HEK293T (cell line): ENCODE results near the gene CUBN.

Source experiments
- CTCF ChIA-PET: fragments of 350-600 bp; formaldehyde crosslinking; extraction: SDS; loops from one replicate; lab custom pipeline; 2021; ENCODE audit warnings: antibody characterized with exemption, inconsistent platforms; lab: Yijun Ruan, JAX
- POLR2A ChIA-PET: fragments of 350-600 bp; formaldehyde crosslinking; extraction: SDS; loops from one replicate; lab custom pipeline; 2020; ENCODE audit warnings: antibody characterized with exemption, inconsistent platforms; lab: Yijun Ruan, JAX
- DNase-seq: peaks from one replicate; pipeline ENCODE4 v3.0.0; 2012; ENCODE audit warnings: mixed read lengths; ENCODE audit errors: extremely low spot score
- ARNT ChIP-seq: fragments of 450-650 bp; IDR thresholded peaks from 2 replicates; pipeline ENCODE4 v1.6.1; 2017; ENCODE audit warnings: mild to moderate bottlenecking
- BHLHE40 ChIP-seq: fragments of 450-650 bp; IDR thresholded peaks from 2 replicates; pipeline ENCODE4 v1.6.1; 2016; ENCODE audit warnings: mild to moderate bottlenecking, moderate library complexity, borderline replicate concordance
- CTBP1 ChIP-seq: fragments of 450-650 bp; IDR thresholded peaks from 2 replicates; pipeline ENCODE4 v1.6.1; 2016; ENCODE audit warnings: borderline replicate concordance
- ELF4 ChIP-seq: fragments of 450-650 bp; IDR thresholded peaks from 2 replicates; pipeline ENCODE4 v1.6.1; 2017; ENCODE audit warnings: antibody characterized with exemption
- FOXA1 ChIP-seq: fragments of 450-650 bp; IDR thresholded peaks from 2 replicates; pipeline ENCODE4 v1.6.1; 2016; ENCODE audit warnings: mild to moderate bottlenecking
- FOXK2 ChIP-seq: fragments of 450-650 bp; IDR thresholded peaks from 2 replicates; pipeline ENCODE4 v1.6.1; 2016; ENCODE audit warnings: mild to moderate bottlenecking
- FOXM1 ChIP-seq: fragments of 450-650 bp; IDR thresholded peaks from 2 replicates; pipeline ENCODE4 v1.6.1; 2017; ENCODE audit warnings: mild to moderate bottlenecking, borderline replicate concordance
- HDGF ChIP-seq: fragments of 450-650 bp; IDR thresholded peaks from 2 replicates; pipeline ENCODE4 v1.6.1; 2017; ENCODE audit warnings: antibody characterized with exemption, borderline replicate concordance
- L3MBTL2 ChIP-seq: fragments of 450-650 bp; conservative IDR thresholded peaks from 2 replicates; pipeline ENCODE4 v1.6.1; 2016; ENCODE audit warnings: mild to moderate bottlenecking
- LEF1 ChIP-seq: fragments of 450-650 bp; IDR thresholded peaks from 2 replicates; pipeline ENCODE4 v1.6.1; 2017; ENCODE audit warnings: mild to moderate bottlenecking, borderline replicate concordance
- NFRKB ChIP-seq: fragments of 450-650 bp; IDR thresholded peaks from 2 replicates; pipeline ENCODE4 v1.6.1; 2016; ENCODE audit warnings: mild to moderate bottlenecking, moderate library complexity
- PKNOX1 ChIP-seq: fragments of 450-650 bp; IDR thresholded peaks from 2 replicates; pipeline ENCODE4 v1.6.1; 2016
- SP1 ChIP-seq: fragments of 450-650 bp; IDR thresholded peaks from 2 replicates; pipeline ENCODE4 v1.6.1; 2017
- SUZ12 ChIP-seq: fragments of 450-650 bp; IDR thresholded peaks from 2 replicates; pipeline ENCODE4 v1.6.1; 2016; ENCODE audit warnings: mild to moderate bottlenecking
- TARDBP ChIP-seq: fragments of 450-650 bp; IDR thresholded peaks from 2 replicates; pipeline ENCODE4 v1.6.1; 2016
- ZNF384 ChIP-seq: fragments of 450-650 bp; IDR thresholded peaks from 2 replicates; pipeline ENCODE4 v1.6.1; 2016

CUBN gene

GRCh38 chr10:17001297-17001744 lies 128.3 kb downstream of the CUBN start:
- TF ChIP-seq NFRKB (no peak), FOXA1 (no peak), SUZ12 (no peak), CTBP1 (no peak)
- ChIA-PET CTCF (no interaction called here), POLR2A (no interaction called here)
- DNase-seq = no peak

DNA sequence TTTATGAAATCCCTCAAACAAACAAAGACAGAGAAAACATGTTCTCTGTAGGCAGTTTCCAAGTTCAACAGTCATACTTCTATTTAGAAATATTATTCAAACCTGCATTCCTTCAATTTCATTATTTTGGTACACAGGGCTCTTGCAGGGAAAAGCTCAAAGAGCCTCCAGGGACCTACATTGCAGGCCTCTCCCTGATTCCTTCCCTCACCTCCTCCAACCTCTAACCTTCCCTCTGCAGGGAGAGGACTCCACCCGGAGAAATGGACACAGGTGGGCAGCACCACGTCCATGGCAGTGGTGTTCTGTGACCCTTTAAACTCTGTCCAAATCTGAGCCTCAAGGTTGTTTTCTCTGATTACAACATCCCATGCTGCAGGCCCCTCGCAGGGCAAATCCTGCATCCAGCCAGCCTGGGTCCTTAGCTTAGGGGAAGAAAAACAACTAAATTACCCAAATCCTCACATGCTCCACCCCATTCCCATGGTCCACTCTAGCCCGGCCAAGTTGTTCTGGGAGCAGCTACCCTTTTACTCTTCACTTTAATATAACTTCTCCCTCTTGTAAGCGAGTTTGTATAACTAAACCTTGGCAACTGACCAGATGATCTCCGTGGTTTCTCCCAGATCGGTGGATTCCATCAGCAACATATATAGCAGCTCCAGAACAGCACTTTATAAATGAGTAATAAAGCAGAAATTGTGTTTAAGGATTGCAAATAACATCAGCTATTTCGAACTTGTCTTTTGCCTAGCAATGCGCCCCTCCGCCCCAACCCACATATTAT lies 129.8 kb downstream of the CUBN start:
- POLR2A ChIA-PET = no interaction called here
- no peak for TF ChIP-seq FOXM1
- no peak for TF ChIP-seq NFRKB
- no peak for TF ChIP-seq CTBP1
- TF ChIP-seq ZNF384 = no peak
- no peak for TF ChIP-seq ELF4
- no peak for TF ChIP-seq LEF1
- no peak for TF ChIP-seq FOXK2
- DNase-seq = no peak
- CTCF ChIA-PET = no interaction called here

DNA sequence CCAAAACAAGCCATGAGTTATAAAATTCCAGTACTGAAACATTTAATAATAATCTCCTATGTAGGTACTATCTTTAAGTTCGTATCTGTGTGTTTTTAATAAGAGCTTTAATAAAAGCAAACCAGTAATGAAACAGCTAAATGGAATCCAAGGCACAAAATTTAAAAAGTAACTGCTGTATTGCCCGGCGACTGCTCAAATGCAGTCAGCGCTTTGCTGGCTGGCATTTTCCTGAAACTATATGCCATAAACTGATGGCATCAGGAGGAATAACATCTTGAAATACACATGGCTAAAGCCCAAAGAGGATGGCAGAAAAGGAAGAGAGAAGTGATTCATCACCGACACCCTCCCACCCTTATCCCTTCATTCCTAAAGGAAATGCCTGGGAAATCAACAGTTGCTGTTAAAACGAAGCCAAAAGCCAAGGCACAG lies 133.1 kb downstream of the CUBN start:
- ChIA-PET POLR2A (interaction anchor here (0.8 kb wide), 1 partner anchor 26 kb away, joined by 3 read pairs; no protein-coding TSS in a partner anchor), CTCF (no interaction called here)
- TF ChIP-seq BHLHE40 (no peak), FOXK2 (no peak), SUZ12 (no peak), FOXA1 (no peak)
- no peak for DNase-seq

GRCh38 chr10:16995867-16996529 lies 133.6 kb downstream of the CUBN start:
- no peak for DNase-seq
- no peak for TF ChIP-seq NFRKB
- TF ChIP-seq HDGF = no peak
- no peak for TF ChIP-seq ARNT
- no peak for TF ChIP-seq LEF1
- TF ChIP-seq FOXA1 = no peak
- no peak for TF ChIP-seq TARDBP
- TF ChIP-seq L3MBTL2 = no peak
- TF ChIP-seq CTBP1 = no peak
- TF ChIP-seq FOXK2 = no peak
- no peak for TF ChIP-seq SP1
- TF ChIP-seq ELF4 = no peak
- no peak for TF ChIP-seq ZNF384
- CTCF ChIA-PET = no interaction called here
- POLR2A ChIA-PET = interaction anchor here (0.8 kb wide), 1 partner anchor 27 kb away, joined by 3 read pairs; no protein-coding TSS in a partner anchor

DNA sequence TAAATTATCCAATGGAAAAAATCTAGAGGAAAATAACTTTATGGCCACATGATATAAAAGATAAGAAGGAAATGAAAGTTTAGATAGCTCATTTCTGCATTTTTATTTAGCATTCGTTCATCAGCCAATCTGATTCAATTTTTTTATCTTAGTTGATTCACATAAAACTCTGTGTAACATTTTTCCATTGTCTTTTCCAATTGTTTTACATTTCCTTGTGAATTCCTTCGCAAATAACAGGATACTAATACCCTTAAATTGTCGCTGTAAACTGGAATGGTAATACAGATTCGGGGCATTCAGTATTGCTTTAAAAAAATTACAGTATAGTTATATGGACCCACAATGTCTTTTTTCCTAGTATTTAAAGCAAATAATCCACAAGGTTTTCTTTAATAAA lies 136.4 kb downstream of the CUBN start:
- CTCF ChIA-PET = no interaction called here
- no peak for DNase-seq
- TF ChIP-seq CTBP1 (no peak), FOXA1 (no peak), TARDBP (no peak), FOXM1 (no peak), BHLHE40 (no peak), ELF4 (no peak), HDGF (no peak), ARNT (no peak), PKNOX1 (no peak), NFRKB (no peak), SUZ12 (no peak), FOXK2 (no peak)
- POLR2A ChIA-PET = no interaction called here

GRCh38 chr10:16992611-16993119 lies 136.9 kb downstream of the CUBN start:
- CTCF ChIA-PET = no interaction called here
- DNase-seq = no peak
- TF ChIP-seq ARNT (no peak), HDGF (no peak), FOXA1 (no peak), NFRKB (no peak), FOXK2 (no peak), SP1 (no peak), ELF4 (no peak)
- POLR2A ChIA-PET = no interaction called here

DNA sequence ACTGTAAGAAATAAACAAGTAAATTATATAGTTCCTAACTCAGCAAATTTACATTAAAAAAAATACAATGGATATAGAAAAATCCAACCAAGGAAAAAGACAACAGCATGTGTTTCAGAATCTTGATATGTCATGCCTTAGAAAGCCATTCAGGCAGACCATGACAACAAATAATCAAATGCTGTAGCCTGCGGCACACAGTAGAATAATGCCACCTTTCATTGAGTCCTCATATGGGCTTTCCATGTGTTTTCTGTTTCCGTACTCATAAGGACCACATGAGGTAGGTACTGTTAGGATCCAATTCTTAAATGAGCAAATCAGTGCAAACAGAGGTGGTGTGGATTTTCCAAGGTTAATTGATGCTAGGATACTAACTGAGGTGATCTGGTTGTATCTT lies 138.6 kb downstream of the CUBN start:
- ChIA-PET POLR2A (no interaction called here), CTCF (no interaction called here)
- DNase-seq = no peak
- TF ChIP-seq LEF1 = no peak

DNA sequence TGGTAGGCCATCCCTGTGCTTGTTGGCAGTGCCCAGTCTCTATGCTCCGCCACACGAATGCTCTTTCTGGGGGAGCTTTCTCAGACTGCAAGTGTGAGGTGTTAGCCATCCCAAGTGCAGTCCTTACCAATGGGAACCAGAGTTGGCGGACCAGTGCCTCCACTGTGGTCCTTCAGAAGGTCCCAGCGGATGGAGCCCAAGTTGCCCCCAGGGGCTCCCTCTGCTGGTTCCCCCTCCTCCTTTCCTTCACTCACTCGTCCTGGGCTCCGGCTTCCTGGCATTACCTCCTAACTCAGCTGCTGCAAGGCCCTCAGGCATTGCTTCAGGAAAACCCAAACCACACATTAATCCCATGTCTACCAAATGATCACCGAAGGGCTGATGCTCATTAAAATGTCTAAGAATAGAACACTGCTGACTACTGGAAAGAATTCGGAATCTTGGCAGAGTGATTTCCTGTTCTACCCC lies 139.8 kb downstream of the CUBN start:
- DNase-seq = no peak
- POLR2A ChIA-PET = no interaction called here
- CTCF ChIA-PET = interaction anchor here (0.6 kb wide), 1 partner anchor 257 kb away, joined by 3 read pairs; no protein-coding TSS in a partner anchor
- TF ChIP-seq ELF4 (no peak), BHLHE40 (no peak), SP1 (no peak), FOXA1 (no peak), ZNF384 (no peak), SUZ12 (no peak), HDGF (no peak), L3MBTL2 (no peak), LEF1 (no peak), PKNOX1 (no peak)
